Stimulated activated CD4-positive, alpha-beta T cell treated with anti-CD3 and anti-CD28 coated beads, Interleukin-2, amount 100 ng/mL, for 4 hours (primary cell): Measurements from ENCODE around the gene JAML.
A peak's percentile ranks its signal among the peaks of the same experiment; 100 is the strongest.

Experiments used
- DNase-seq: peaks from one replicate; pipeline ENCODE4 v3.0.0-alpha.2; 2020; ENCODE audit warnings: low read depth

Gene JAML

GRCh38 chr11:118239509-118240205 lies 14.8 kb upstream of the JAML start:
- DNase-seq: no peak

- DNase-seq: no peak
Observed at GRCh38 chr11:118238929-118239328, 14.1 kb upstream of the JAML start.

GRCh38 chr11:118238421-118238820 lies 13.6 kb upstream of the JAML start:
- DNase-seq: no peak

GRCh38 chr11:118236170-118236569 lies 11.4 kb upstream of the JAML start:
- DNase-seq: no peak

GRCh38 chr11:118234833-118235232 lies 10.0 kb upstream of the JAML start:
- DNase-seq: no peak

- no peak for DNase-seq
Observed at GRCh38 chr11:118233850-118234249, 9.0 kb upstream of the JAML start.

- no peak for DNase-seq
Observed at GRCh38 chr11:118233377-118233776, 8.6 kb upstream of the JAML start.

- peak; percentile 58 for DNase-seq
Observed at GRCh38 chr11:118232659-118233058, 7.8 kb upstream of the JAML start.

- DNase-seq: no peak
Observed at GRCh38 chr11:118231461-118231860, 6.7 kb upstream of the JAML start.

GRCh38 chr11:118230088-118230487 lies 5.3 kb upstream of the JAML start:
- no peak for DNase-seq

GRCh38 chr11:118229274-118229847 lies 4.5 kb upstream of the JAML start:
- no peak for DNase-seq

GRCh38 chr11:118227865-118228785 lies 3.3 kb upstream of the JAML start:
- no peak for DNase-seq

GRCh38 chr11:118226781-118227180 lies 2.0 kb upstream of the JAML start:
- no peak for DNase-seq

GRCh38 chr11:118226296-118226695 lies 1.5 kb upstream of the JAML start:
- DNase-seq: no peak

GRCh38 chr11:118223992-118224391 lies 819 bp downstream of the JAML start:
- no peak for DNase-seq

GRCh38 chr11:118223570-118223969 lies 1.2 kb downstream of the JAML start:
- DNase-seq: no peak

- no peak for DNase-seq
Observed at GRCh38 chr11:118222437-118222836, 2.4 kb downstream of the JAML start.

GRCh38 chr11:118221419-118221818 lies 3.4 kb downstream of the JAML start:
- DNase-seq: no peak

- no peak for DNase-seq
Observed at GRCh38 chr11:118219732-118220131, 5.1 kb downstream of the JAML start.

- DNase-seq: no peak
Observed at GRCh38 chr11:118219244-118219643, 5.6 kb downstream of the JAML start.

- DNase-seq: no peak
Observed at GRCh38 chr11:118217575-118217974, 7.2 kb downstream of the JAML start.

GRCh38 chr11:118216621-118217481 lies 8.0 kb downstream of the JAML start:
- DNase-seq: peak; percentile 42
